HepG2 (cell line): ENCODE measurements around the gene TNFRSF6B. TPM values are rescaled to one million over a fixed set of nuclear protein-coding genes. Genes with fewer than 3 reads are reported as not detected.

Experiments used
- CBX1 ChIP-seq: IDR thresholded peaks from one replicate; pipeline ENCODE4 v1.6.1; 2016; ENCODE audit warnings: antibody characterized with exemption, low read depth
- DNMT1 ChIP-seq: sonication (generic); formaldehyde crosslinking; IDR thresholded peaks from 2 replicates; pipeline ENCODE4 v1.5.1; 2020; ENCODE audit warnings: mild to moderate bottlenecking, missing genetic modification reagents
- ETV6 ChIP-seq: sonication (generic); formaldehyde crosslinking; conservative IDR thresholded peaks from 2 replicates; pipeline ENCODE4 v1.4.0; 2020; ENCODE audit warnings: missing genetic modification reagents
- FOXP1 ChIP-seq, 2 experiments: fragments of 450-650 bp in 1 of 2; IDR thresholded peaks; 2 replicates each; pipeline ENCODE4 v1.6.1; 2017 to 2018; ENCODE audit warnings: antibody characterized with exemption in 1 of 2
- GFI1 ChIP-seq: sonication (generic); formaldehyde crosslinking; IDR thresholded peaks from 2 replicates; pipeline ENCODE4 v1.5.0; 2020; ENCODE audit warnings: missing genetic modification reagents, mild to moderate bottlenecking, borderline replicate concordance
- KAT7 ChIP-seq: IDR thresholded peaks from 2 replicates; pipeline ENCODE4 v1.6.1; 2018; ENCODE audit warnings: borderline replicate concordance, missing compliant biosample characterization
- KDM6A ChIP-seq: IDR thresholded peaks from 2 replicates; pipeline ENCODE4 v1.6.1; 2016; ENCODE audit warnings: low read depth
- LRRFIP1 ChIP-seq: sonication (generic); formaldehyde crosslinking; conservative IDR thresholded peaks from 2 replicates; pipeline ENCODE4 v1.4.0; 2020; ENCODE audit warnings: missing genetic modification reagents
- MED8 ChIP-seq: sonication (generic); formaldehyde crosslinking; IDR thresholded peaks from 2 replicates; pipeline ENCODE4 v1.8.1; 2023; ENCODE audit warnings: mild to moderate bottlenecking, missing genetic modification reagents; ENCODE audit not compliant: insufficient replicate concordance
- RBM22 ChIP-seq: fragments of 200-400 bp; formaldehyde crosslinking; optimal IDR thresholded peaks from 2 replicates; pipeline ENCODE3; 2017; ENCODE audit warnings: mild to moderate bottlenecking, low read length, moderate library complexity
- RFXANK ChIP-seq: IDR thresholded peaks from 2 replicates; pipeline ENCODE4 v1.6.1; 2016
- RORA ChIP-seq: sonication (generic); formaldehyde crosslinking; IDR thresholded peaks from 2 replicates; pipeline ENCODE4 v1.5.0; 2020; ENCODE audit warnings: mild to moderate bottlenecking, missing genetic modification reagents, moderate library complexity
- SAP130 ChIP-seq: IDR thresholded peaks from 2 replicates; pipeline ENCODE4 v1.6.1; 2016; ENCODE audit warnings: low read depth
- SYNCRIP ChIP-seq: fragments of 200-400 bp; formaldehyde crosslinking; IDR thresholded peaks from 2 replicates; pipeline ENCODE4 v1.6.1; 2018; ENCODE audit warnings: mild to moderate bottlenecking, low read depth, low read length; ENCODE audit not compliant: insufficient read depth
- TAF1 ChIP-seq: sonication (generic); formaldehyde crosslinking; IDR thresholded peaks from 2 replicates; pipeline ENCODE4 v1.4.0; 2020; ENCODE audit warnings: missing genetic modification reagents
- ZBTB46 ChIP-seq: sonication (generic); formaldehyde crosslinking; IDR thresholded peaks from 2 replicates; pipeline ENCODE4 v1.4.0; 2020; ENCODE audit warnings: mild to moderate bottlenecking, missing genetic modification reagents, borderline replicate concordance
- ZFP36L1 ChIP-seq: sonication (generic); formaldehyde crosslinking; IDR thresholded peaks from 2 replicates; pipeline ENCODE4 v1.8.0; 2022; ENCODE audit warnings: mild to moderate bottlenecking, missing genetic modification reagents, moderate library complexity
- ZNF160 ChIP-seq: sonication (generic); formaldehyde crosslinking; IDR thresholded peaks from 2 replicates; pipeline ENCODE4 v1.8.0; 2022; ENCODE audit warnings: mild to moderate bottlenecking, inconsistent platforms, missing genetic modification reagents
- ZNF281 ChIP-seq: sonication (generic); formaldehyde crosslinking; IDR thresholded peaks from 2 replicates; pipeline ENCODE4 v1.4.0; 2020; ENCODE audit warnings: missing genetic modification reagents, borderline replicate concordance
- ZNF326 ChIP-seq: sonication (generic); formaldehyde crosslinking; IDR thresholded peaks from 2 replicates; pipeline ENCODE4 v1.4.0; 2020; ENCODE audit warnings: missing genetic modification reagents, borderline replicate concordance
- ZNF350 ChIP-seq: sonication (generic); formaldehyde crosslinking; IDR thresholded peaks from 2 replicates; pipeline ENCODE4 v1.4.0; 2020; ENCODE audit warnings: mild to moderate bottlenecking, low read depth, missing genetic modification reagents, borderline replicate concordance
- ZNF460 ChIP-seq: sonication (generic); formaldehyde crosslinking; IDR thresholded peaks from 2 replicates; pipeline ENCODE4 v1.5.1; 2020; ENCODE audit warnings: missing genetic modification reagents, mild to moderate bottlenecking, borderline replicate concordance
- ZNF598 ChIP-seq: sonication (generic); formaldehyde crosslinking; IDR thresholded peaks from 2 replicates; pipeline ENCODE4 v1.5.1; 2020; ENCODE audit warnings: mild to moderate bottlenecking, missing genetic modification reagents, borderline replicate concordance
- polyA plus RNA-seq, 8 experiments: library from polyadenylated mRNA; depleted of rRNA in 3 of 8; stranded (reverse) in 7 of 8; unstranded in 1 of 8; fragments of >200 nt; fragmentation: Illumina TruSeq in 4 of 8; extraction: Trizol in 4 of 8; gene quantifications; 2 replicates each; pipeline versions ENCODE4 v1.2.1 to v1.2.3, GENCODE V29; 2011 to 2016; ENCODE audit warnings: low read depth in 4 of 8, missing spikeins in 1 of 8, mixed read lengths in 1 of 8; ENCODE audit not compliant: insufficient read depth in 1 of 8
- total RNA-seq, 5 experiments: library from RNA; depleted of rRNA; stranded (reverse); fragments of >200 nt; fragmentation: Illumina TruSeq; extraction: Trizol; gene quantifications; 2 replicates each; pipeline ENCODE4 v1.2.3, GENCODE V29; 2016; ENCODE audit warnings: low read depth in 1 of 5

The TNFRSF6B gene
- total and polyA plus RNA-seq, 2 of the 13 experiments (the other 11 are each of a cell fraction or from before 2014, with no cell fraction given): 0.24 TPM; not detected in 1

- TF ChIP-seq RFXANK (CRISPR knock-in tag) (no peak), CBX1 (peak; percentile 85), LRRFIP1 (CRISPR knock-in tag) (0 out of 2 replicates have a peak, but pooled peaks have one; percentile 43), TAF1 (CRISPR knock-in tag) (peak; percentile 96), ZNF281 (peak; percentile 73), ZNF598 (CRISPR knock-in tag) (no peak), ZNF326 (CRISPR knock-in tag) (no peak; the same call in 1 of the 2 replicates), KDM6A (no peak), RBM22 (peak; percentile 79), ZBTB46 (CRISPR knock-in tag) (peak; percentile 86; the same call in 1 of the 2 replicates), KAT7 (CRISPR knock-in tag) (0 out of 2 replicates have a peak, but pooled peaks have one; percentile 94), ETV6 (peak; percentile 92), DNMT1 (CRISPR knock-in tag) (peak; percentile 98), GFI1 (CRISPR knock-in tag) (peak; percentile 85), SAP130 (CRISPR knock-in tag) (peak; percentile 94), ZFP36L1 (CRISPR knock-in tag) (peak; percentile 61; the same call in 1 of the 2 replicates), ZNF160 (CRISPR knock-in tag) (peak; percentile 94), ZNF350 (CRISPR knock-in tag) (peak; percentile 96; the same call in 1 of the 2 replicates), RORA (CRISPR knock-in tag) (no peak), FOXP1 (IDR thresholded peaks at IDR 0.05) (no peak), FOXP1 (CRISPR knock-in tag; IDR thresholded peaks at IDR 0.05) (peak; percentile 35), ZNF460 (CRISPR knock-in tag) (no peak; the same call in 1 of the 2 replicates), SYNCRIP (no peak), MED8 (CRISPR knock-in tag) (peak; percentile 86)
Observed at GRCh38 chr20:63657937-63658748, 38.3 kb upstream of the TNFRSF6B start, which contains the start of gene RTEL1 (continued).
